ENCODE measurements around the gene PANK1. TPM values are rescaled to one million over a fixed set of nuclear protein-coding genes. Genes with fewer than 3 reads are reported as not detected.

The PANK1 gene
- total RNA-seq, 4 donors from 2014 or later = under 0.01 to 25.9 (median 2.6) TPM

DNA sequence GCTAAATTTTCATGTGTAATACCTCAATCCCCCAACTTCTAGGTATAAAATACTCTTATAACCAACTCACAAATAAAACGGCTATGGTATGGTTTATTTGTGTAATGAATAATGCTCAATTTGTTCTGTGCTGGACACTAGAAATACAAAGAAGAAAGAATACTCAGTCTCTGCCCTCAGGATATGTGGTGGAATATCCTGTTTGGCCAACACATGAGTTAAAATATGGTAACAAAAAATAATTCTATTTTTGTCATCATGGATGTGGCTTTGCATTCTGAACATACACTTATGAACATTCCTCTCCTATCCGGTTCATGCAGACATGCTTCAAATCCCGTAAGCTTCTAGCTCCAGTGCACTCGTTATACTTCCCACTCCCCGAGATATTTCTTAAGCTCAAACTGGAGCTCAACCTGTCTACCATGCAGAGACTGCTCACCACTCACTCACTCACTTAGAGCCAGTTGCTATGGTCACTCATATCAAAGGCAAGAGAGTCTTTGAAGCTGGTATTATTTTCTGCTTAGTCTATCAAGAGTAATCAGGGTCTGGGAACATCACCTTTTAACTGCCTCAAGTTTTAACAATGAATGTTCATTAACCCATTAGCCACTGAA, 55.8 kb downstream of the PANK1 start:
- no peaks in the 10 kb centered on the region for H3K27me3 ChIP-seq
- no peaks in the 10 kb centered on the region for H3K4me1 ChIP-seq
- intact Hi-C loops (cut with DNase I; ENCODE audit: low total_unique reads) = no loop called here
- H3K36me3 ChIP-seq = no peaks in the 10 kb centered on the region
- H3K27ac ChIP-seq = no peak overlapping the region
- H3K4me3 ChIP-seq = no peak overlapping the region
- no peak for TF ChIP-seq POLR2A (IDR thresholded peaks at IDR 0.05)
- TF ChIP-seq, protein P1, sequence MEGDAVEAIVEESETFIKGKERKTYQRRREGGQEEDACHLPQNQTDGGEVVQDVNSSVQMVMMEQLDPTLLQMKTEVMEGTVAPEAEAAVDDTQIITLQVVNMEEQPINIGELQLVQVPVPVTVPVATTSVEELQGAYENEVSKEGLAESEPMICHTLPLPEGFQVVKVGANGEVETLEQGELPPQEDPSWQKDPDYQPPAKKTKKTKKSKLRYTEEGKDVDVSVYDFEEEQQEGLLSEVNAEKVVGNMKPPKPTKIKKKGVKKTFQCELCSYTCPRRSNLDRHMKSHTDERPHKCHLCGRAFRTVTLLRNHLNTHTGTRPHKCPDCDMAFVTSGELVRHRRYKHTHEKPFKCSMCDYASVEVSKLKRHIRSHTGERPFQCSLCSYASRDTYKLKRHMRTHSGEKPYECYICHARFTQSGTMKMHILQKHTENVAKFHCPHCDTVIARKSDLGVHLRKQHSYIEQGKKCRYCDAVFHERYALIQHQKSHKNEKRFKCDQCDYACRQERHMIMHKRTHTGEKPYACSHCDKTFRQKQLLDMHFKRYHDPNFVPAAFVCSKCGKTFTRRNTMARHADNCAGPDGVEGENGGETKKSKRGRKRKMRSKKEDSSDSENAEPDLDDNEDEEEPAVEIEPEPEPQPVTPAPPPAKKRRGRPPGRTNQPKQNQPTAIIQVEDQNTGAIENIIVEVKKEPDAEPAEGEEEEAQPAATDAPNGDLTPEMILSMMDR (IDR thresholded peaks at IDR 0.05) = no peak
- no peak for DNase-seq
- H3K9me3 ChIP-seq = no peaks in the 10 kb centered on the region

DNA sequence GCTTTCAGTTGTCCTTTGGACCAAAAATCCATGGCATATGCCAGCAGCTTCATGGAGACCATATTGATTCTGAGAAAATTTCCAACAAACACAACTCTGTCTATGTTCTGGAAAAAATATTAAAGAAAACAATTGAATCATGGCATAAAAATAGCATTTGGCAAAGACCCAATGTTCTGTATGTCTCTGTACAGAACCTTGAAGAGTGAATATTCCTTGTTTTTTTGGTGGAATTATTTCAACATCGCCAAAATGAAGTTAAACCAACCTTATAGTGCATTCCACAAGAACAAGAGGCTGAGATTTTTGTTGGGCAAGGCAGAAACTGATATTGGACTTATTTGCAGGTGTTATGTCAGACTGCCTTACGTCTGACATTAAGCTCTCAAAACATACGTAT, 56.4 kb downstream of the PANK1 start:
- no peak for TF ChIP-seq POLR2A (IDR thresholded peaks at IDR 0.05)
- TF ChIP-seq, protein P1 (IDR thresholded peaks at IDR 0.05) = no peak
- Histone ChIP-seq H3K36me3 (no peaks in the 10 kb centered on the region), H3K9me3 (no peaks in the 10 kb centered on the region), H3K4me1 (no peaks in the 10 kb centered on the region), H3K27me3 (no peaks in the 10 kb centered on the region), H3K4me3 (no peak overlapping the region), H3K27ac (no peak overlapping the region)
- no peak for DNase-seq
- intact Hi-C loops (cut with DNase I; ENCODE audit: low total_unique reads) = no loop called here

DNA sequence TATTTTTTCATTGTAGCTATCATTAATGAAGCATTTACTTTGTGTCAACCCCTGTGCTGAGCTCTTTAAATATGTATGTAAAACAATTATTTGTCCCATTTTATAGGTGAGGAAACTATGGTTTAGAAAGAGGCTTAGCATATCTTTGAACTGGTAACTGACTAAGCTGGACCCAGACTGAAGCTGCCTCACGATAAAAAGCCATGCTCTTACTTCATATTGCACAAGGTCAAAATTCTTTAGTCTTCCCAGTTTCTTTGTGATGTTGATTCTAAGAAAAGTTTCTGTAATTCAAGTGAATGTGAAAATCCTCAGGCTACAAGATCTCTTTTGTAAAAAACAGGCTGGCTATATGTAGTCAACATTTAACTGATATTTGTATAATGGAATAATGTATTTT, 63.0 kb downstream of the PANK1 start:
- no peak overlapping the region for H3K4me3 ChIP-seq
- H3K36me3 ChIP-seq = no peaks in the 10 kb centered on the region
- TF ChIP-seq POLR2A (IDR thresholded peaks at IDR 0.05) = no peak
- TF ChIP-seq, protein P1 (IDR thresholded peaks at IDR 0.05) = no peak
- H3K4me1 ChIP-seq = no peaks in the 10 kb centered on the region
- intact Hi-C loops (cut with DNase I; ENCODE audit: low total_unique reads) = no loop called here
- no peak overlapping the region for H3K27ac ChIP-seq
- no peaks in the 10 kb centered on the region for H3K27me3 ChIP-seq
- no peaks in the 10 kb centered on the region for H3K9me3 ChIP-seq
- no peak for DNase-seq

DNA sequence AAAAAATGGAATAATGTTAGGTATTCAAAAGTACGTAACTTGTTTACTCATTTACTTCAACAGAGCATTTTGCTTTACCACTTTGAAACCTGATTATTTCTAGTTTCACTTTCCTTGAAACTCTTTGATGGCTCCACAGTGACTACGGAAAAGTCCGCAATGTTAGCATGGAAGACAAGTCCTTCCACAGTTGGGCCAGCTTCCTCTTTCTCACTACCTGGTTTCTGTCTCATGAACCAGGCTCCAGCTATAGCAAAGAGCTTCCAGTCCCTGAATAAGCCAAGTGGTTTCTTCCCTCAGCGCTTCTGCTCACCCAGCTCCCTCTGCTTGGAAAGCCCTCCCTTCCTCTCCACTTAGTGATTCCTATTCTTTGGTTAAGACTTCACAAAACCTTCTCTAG, 64.8 kb downstream of the PANK1 start:
- H3K4me1 ChIP-seq = no peaks in the 10 kb centered on the region
- DNase-seq = no peak
- no peaks in the 10 kb centered on the region for H3K36me3 ChIP-seq
- no peak overlapping the region for H3K4me3 ChIP-seq
- TF ChIP-seq, protein P1 (IDR thresholded peaks at IDR 0.05) = no peak
- no peak for TF ChIP-seq POLR2A (IDR thresholded peaks at IDR 0.05)
- no peaks in the 10 kb centered on the region for H3K27me3 ChIP-seq
- intact Hi-C loops (cut with DNase I; ENCODE audit: low total_unique reads) = no loop called here
- H3K27ac ChIP-seq = no peak overlapping the region
- no peaks in the 10 kb centered on the region for H3K9me3 ChIP-seq

DNA sequence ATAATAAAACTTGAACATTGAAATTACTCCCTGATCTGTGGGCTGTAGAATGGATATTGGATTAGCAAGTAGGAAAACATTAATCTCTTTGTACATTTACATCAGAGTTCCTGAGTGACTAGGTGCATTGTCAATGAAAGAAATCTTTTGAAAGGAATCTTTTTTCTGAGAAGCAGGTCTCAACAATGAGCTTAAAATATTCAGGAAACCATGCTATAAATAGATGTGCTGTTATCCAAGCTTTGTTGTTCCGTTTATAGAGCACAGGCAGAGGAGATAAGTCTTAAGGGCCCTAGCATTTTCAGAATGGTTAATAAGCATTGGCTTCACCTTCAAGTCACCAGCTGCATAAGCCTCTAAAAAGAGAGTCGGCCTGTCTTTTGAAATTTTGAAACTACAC, 68.3 kb downstream of the PANK1 start:
- no peak for TF ChIP-seq POLR2A (IDR thresholded peaks at IDR 0.05)
- TF ChIP-seq, protein P1 (IDR thresholded peaks at IDR 0.05) = no peak
- intact Hi-C loops (cut with DNase I; ENCODE audit: low total_unique reads) = no loop called here
- no peak for DNase-seq

More for the DNA sequence above, 68.3 kb downstream of the PANK1 start:
- Histone ChIP-seq H3K36me3 (no peaks in the 10 kb centered on the region), H3K9me3 (no peaks in the 10 kb centered on the region), H3K4me3 (no peak overlapping the region), H3K4me1 (no peaks in the 10 kb centered on the region), H3K27ac (no peak overlapping the region), H3K27me3 (no peaks in the 10 kb centered on the region)

All from uterus (tissue), 4 donors.